ENCODE data around the gene ALS2. TPM values are rescaled to one million over a fixed set of nuclear protein-coding genes. Genes with fewer than 3 reads are reported as not detected.
A peak's percentile ranks its signal among the peaks of the same experiment; 100 is the strongest.

ALS2 gene
- total RNA-seq, 1 experiment from 2014 or later, result 47.5 TPM

DNA sequence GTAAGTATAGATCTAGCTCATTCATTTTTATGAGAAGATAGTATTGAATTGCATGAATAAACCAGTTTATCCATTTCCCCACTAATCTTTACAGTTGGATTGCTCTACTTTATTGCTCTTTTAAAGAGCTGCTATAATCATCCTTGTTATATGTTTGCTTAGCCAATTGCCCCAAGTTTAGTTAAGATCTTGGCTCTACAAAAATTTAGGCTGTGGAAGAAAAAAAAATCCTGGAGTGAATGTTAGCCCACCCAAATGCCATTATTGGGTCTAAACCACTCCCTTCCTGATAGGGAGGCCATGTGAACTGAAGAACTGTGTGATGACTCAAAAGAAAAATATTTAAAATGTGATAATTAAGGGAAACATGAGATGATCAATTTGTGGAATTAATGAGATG, 2.9 kb downstream of the ALS2 start:
- POLR2A ChIA-PET, result no interaction called here
- Histone ChIP-seq H3K4me3 (ENCODE audit: low read depth in 2 of 2, low read length in 2 of 2) (peak overlapping the region in 1 of 2 experiments; percentile 99; a peak in 1 of 4 replicates), H3K36me3 (ENCODE audit: control insufficient read depth, insufficient read depth, low read length) (no peaks in the 10 kb centered on the region; the same call in none of the 2 replicates), H3K27ac (ENCODE audit: low read length) (no peak overlapping the region; the same call in 1 of the 2 replicates), H3K9me3 (ENCODE audit: control insufficient read depth, insufficient read depth, low read depth, low read length) (no peaks in the 10 kb centered on the region), H3K4me1 (ENCODE audit: control insufficient read depth, insufficient read depth, low read length) (peaks cover 37% of the 10 kb centered on the region), H3K27me3 (ENCODE audit: control insufficient read depth, insufficient read depth, low read length) (no peaks in the 10 kb centered on the region)
- intact Hi-C loops (cut with micrococcal nuclease; ENCODE audit: unreplicated experiment), result no loop called here
- BruUV-seq (replicated peaks), result no TSS peak
- in situ Hi-C loops (cut with HindIII; ENCODE audit: low pct_unique_long_range_greater_than_20kb, low sequenced_read_pairs), result no loop called here
- no peak for TF ChIP-seq SIN3A (IDR thresholded peaks at IDR 0.05; ENCODE audit: borderline replicate concordance, insufficient read depth, low read depth, low read length)
- no peak for TF ChIP-seq TCF7L2 (IDR thresholded peaks at IDR 0.05; ENCODE audit: low read depth, low read length)
- TF ChIP-seq CTCF (IDR thresholded peaks at IDR 0.05), result no peak
- TF ChIP-seq POLR2AphosphoS5 (IDR thresholded peaks at IDR 0.05; ENCODE audit: low read depth, low read length), result no peak
- TF ChIP-seq, protein P1, sequence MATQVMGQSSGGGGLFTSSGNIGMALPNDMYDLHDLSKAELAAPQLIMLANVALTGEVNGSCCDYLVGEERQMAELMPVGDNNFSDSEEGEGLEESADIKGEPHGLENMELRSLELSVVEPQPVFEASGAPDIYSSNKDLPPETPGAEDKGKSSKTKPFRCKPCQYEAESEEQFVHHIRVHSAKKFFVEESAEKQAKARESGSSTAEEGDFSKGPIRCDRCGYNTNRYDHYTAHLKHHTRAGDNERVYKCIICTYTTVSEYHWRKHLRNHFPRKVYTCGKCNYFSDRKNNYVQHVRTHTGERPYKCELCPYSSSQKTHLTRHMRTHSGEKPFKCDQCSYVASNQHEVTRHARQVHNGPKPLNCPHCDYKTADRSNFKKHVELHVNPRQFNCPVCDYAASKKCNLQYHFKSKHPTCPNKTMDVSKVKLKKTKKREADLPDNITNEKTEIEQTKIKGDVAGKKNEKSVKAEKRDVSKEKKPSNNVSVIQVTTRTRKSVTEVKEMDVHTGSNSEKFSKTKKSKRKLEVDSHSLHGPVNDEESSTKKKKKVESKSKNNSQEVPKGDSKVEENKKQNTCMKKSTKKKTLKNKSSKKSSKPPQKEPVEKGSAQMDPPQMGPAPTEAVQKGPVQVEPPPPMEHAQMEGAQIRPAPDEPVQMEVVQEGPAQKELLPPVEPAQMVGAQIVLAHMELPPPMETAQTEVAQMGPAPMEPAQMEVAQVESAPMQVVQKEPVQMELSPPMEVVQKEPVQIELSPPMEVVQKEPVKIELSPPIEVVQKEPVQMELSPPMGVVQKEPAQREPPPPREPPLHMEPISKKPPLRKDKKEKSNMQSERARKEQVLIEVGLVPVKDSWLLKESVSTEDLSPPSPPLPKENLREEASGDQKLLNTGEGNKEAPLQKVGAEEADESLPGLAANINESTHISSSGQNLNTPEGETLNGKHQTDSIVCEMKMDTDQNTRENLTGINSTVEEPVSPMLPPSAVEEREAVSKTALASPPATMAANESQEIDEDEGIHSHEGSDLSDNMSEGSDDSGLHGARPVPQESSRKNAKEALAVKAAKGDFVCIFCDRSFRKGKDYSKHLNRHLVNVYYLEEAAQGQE (IDR thresholded peaks at IDR 0.05; ENCODE audit: insufficient read depth in 1 of 2, low read depth in 2 of 2, low read length in 1 of 2), result no peak
- DNase-seq (ENCODE audit: low read depth, low spot score) (no peak), ATAC-seq (no peak)
- CTCF ChIA-PET, result no interaction called here

DNA sequence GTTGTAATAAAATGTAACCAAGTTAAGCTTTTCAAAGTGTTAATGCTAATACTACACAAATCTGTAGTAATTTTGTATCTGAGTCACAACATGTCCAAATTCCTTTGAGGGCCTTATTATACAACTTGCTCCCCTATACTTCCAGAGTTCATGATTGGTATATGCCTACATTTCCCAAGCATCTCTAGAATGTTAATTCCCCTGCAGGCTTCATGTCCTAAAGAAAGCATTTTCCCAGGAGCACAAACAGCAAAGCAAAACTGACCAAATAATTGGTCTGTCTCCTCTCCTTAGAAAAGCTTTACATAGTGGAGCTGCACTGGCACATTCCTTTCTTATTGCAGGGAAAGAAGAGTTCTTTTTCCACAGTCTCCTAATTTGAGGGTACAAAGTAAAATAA, 3.7 kb downstream of the ALS2 start:
- Histone ChIP-seq H3K27ac (ENCODE audit: low read length) (no peak overlapping the region; the same call in 1 of the 2 replicates), H3K27me3 (ENCODE audit: control insufficient read depth, insufficient read depth, low read length) (no peaks in the 10 kb centered on the region), H3K36me3 (ENCODE audit: control insufficient read depth, insufficient read depth, low read length) (no peaks in the 10 kb centered on the region; the same call in none of the 2 replicates), H3K4me3 (ENCODE audit: low read depth in 2 of 2, low read length in 2 of 2) (no peak overlapping the region), H3K4me1 (ENCODE audit: control insufficient read depth, insufficient read depth, low read length) (peaks cover 41% of the 10 kb centered on the region), H3K9me3 (ENCODE audit: control insufficient read depth, insufficient read depth, low read depth, low read length) (no peaks in the 10 kb centered on the region)
- ChIA-PET CTCF (no interaction called here), POLR2A (no interaction called here)
- no TSS peak for BruUV-seq (replicated peaks)
- in situ Hi-C loops (cut with HindIII; ENCODE audit: low pct_unique_long_range_greater_than_20kb, low sequenced_read_pairs), result no loop called here
- TF ChIP-seq TCF7L2 (IDR thresholded peaks at IDR 0.05; ENCODE audit: low read depth, low read length), result no peak
- intact Hi-C loops (cut with micrococcal nuclease; ENCODE audit: unreplicated experiment), result no loop called here
- DNase-seq (ENCODE audit: low read depth, low spot score) (no peak), ATAC-seq (no peak)

GRCh38 chr2:201775326-201775725, 5.4 kb downstream of the ALS2 start:
- intact Hi-C loops (cut with micrococcal nuclease; ENCODE audit: unreplicated experiment) (no loop called here), in situ Hi-C loops (cut with HindIII; ENCODE audit: low pct_unique_long_range_greater_than_20kb, low sequenced_read_pairs) (no loop called here)
- CTCF ChIA-PET, result interaction anchor here (0.5 kb wide), 1 partner anchor 324 kb away, joined by 5 read pairs; the partner anchor contains the start of genes STRADB and TRAK2
- POLR2A ChIA-PET, result no interaction called here
- no peaks in the 10 kb centered on the region for H3K27me3 ChIP-seq (ENCODE audit: control insufficient read depth, insufficient read depth, low read length)
- no peaks in the 10 kb centered on the region for H3K9me3 ChIP-seq (ENCODE audit: control insufficient read depth, insufficient read depth, low read depth, low read length)
- ATAC-seq, result no peak
- H3K4me3 ChIP-seq (ENCODE audit: low read depth in 2 of 2, low read length in 2 of 2), result no peak overlapping the region
- no peak for TF ChIP-seq SIN3A (IDR thresholded peaks at IDR 0.05; ENCODE audit: borderline replicate concordance, insufficient read depth, low read depth, low read length)
- no peak for TF ChIP-seq TCF7L2 (IDR thresholded peaks at IDR 0.05; ENCODE audit: low read depth, low read length)
- TF ChIP-seq, protein P1 (IDR thresholded peaks at IDR 0.05; ENCODE audit: insufficient read depth in 1 of 2, low read depth in 2 of 2, low read length in 1 of 2), result no peak
- no peak for TF ChIP-seq CTCF (IDR thresholded peaks at IDR 0.05)
- TF ChIP-seq POLR2AphosphoS5 (IDR thresholded peaks at IDR 0.05; ENCODE audit: low read depth, low read length), result no peak
- H3K27ac ChIP-seq (ENCODE audit: low read length), result no peak overlapping the region
- DNase-seq (ENCODE audit: low read depth, low spot score), result no peak
- no peaks in the 10 kb centered on the region; the same call in none of the 2 replicates for H3K36me3 ChIP-seq (ENCODE audit: control insufficient read depth, insufficient read depth, low read length)
- H3K4me1 ChIP-seq (ENCODE audit: control insufficient read depth, insufficient read depth, low read length), result peaks cover 41% of the 10 kb centered on the region
- BruUV-seq (replicated peaks), result no TSS peak

Data from Panc1 (cell line).